Hepatocyte (in vitro differentiated cells): Measurements from ENCODE around the gene SYNDIG1L. TPM values are rescaled to one million over a fixed set of nuclear protein-coding genes. Genes with fewer than 3 reads are reported as not detected.

ENCODE experiments used
- DNase-seq: peaks from one replicate; pipeline ENCODE4 v3.0.0-alpha.2; 2016; ENCODE audit warnings: low spot score
- H2AFZ ChIP-seq: fragments of 200-600 bp; sonication (generic); 2 replicates; pipeline ENCODE4 v1.6.0; 2016; ENCODE audit warnings: antibody characterized with exemption, mild to moderate bottlenecking
- H3K27ac ChIP-seq: fragments of 200-600 bp; sonication (generic); 2 replicates; pipeline ENCODE4 v1.5.1; 2016; ENCODE audit warnings: mild to moderate bottlenecking
- H3K27me3 ChIP-seq: fragments of 200-600 bp; sonication (generic); 2 replicates; pipeline ENCODE4 v1.6.1; 2016
- H3K36me3 ChIP-seq: fragments of 200-600 bp; sonication (generic); replicated peaks from 2 replicates; pipeline ENCODE4 v1.5.1; 2016; ENCODE audit warnings: low read depth; ENCODE audit not compliant: insufficient read depth
- H3K4me1 ChIP-seq: fragments of 200-600 bp; sonication (generic); 2 replicates; pipeline ENCODE4 v1.5.1; 2016; ENCODE audit warnings: mild to moderate bottlenecking, moderate library complexity; ENCODE audit not compliant: insufficient read depth
- H3K4me2 ChIP-seq: fragments of 200-600 bp; sonication (generic); 2 replicates; pipeline ENCODE4 v1.6.0; 2016
- H3K4me3 ChIP-seq: fragments of 200-600 bp; sonication (generic); 2 replicates; pipeline ENCODE4 v1.5.1; 2016; ENCODE audit warnings: mild to moderate bottlenecking
- H3K79me2 ChIP-seq: fragments of 200-600 bp; sonication (generic); 2 replicates; pipeline ENCODE4 v1.6.0; 2017; ENCODE audit warnings: mild to moderate bottlenecking
- H3K9me2 ChIP-seq: fragments of 200-600 bp; sonication (generic); replicated peaks from 2 replicates; pipeline ENCODE4 v1.6.0; 2017; ENCODE audit warnings: mild to moderate bottlenecking; ENCODE audit not compliant: insufficient read depth
- H3K9me3 ChIP-seq: fragments of 200-600 bp; sonication (generic); 2 replicates; pipeline ENCODE4 v1.5.1; 2016; ENCODE audit warnings: low read depth, mild to moderate bottlenecking
- H4K20me1 ChIP-seq: fragments of 200-600 bp; sonication (generic); 2 replicates; pipeline ENCODE4 v1.6.0; 2016; ENCODE audit warnings: mild to moderate bottlenecking; ENCODE audit not compliant: insufficient read depth, poor library complexity, severe bottlenecking
- EZH2 ChIP-seq: fragments of 200-600 bp; sonication (generic); IDR thresholded peaks from 2 replicates; pipeline ENCODE4 v1.6.1; 2016; ENCODE audit warnings: antibody characterized with exemption, mild to moderate bottlenecking, borderline replicate concordance
- EZH2phosphoT487 ChIP-seq: fragments of 200-600 bp; sonication (generic); IDR thresholded peaks from one replicate; pipeline ENCODE4 v1.6.1; 2018; ENCODE audit warnings: antibody characterized with exemption, mild to moderate bottlenecking, low read depth, moderate library complexity; ENCODE audit not compliant: unreplicated experiment, severe bottlenecking
- WGBS: methylation state at CpG from one replicate; pipeline ENCODE4 v1.1.6; 2016; ENCODE audit warnings: low lambda C conversion rate; ENCODE audit errors: missing lambda C conversion rate; 5-methylcytosine and 5-hydroxymethylcytosine counted together
- polyA plus RNA-seq: library from polyadenylated mRNA; unstranded; fragments of >200 nt; fragmentation: Nextera tagmentation; extraction: Ambion mirVana; gene quantifications from 2 replicates; pipeline ENCODE4 v1.2.1, GENCODE V29; 2016
- total RNA-seq: library from RNA; depleted of rRNA; stranded (reverse); fragments of >200 nt; gene quantifications from 2 replicates; pipeline ENCODE4 v1.2.3, GENCODE V29; 2014
- TF ChIP-seq, protein P1 (sequence below): fragments of 200-600 bp; sonication (generic); IDR thresholded peaks from 2 replicates; pipeline ENCODE4 v1.5.1; 2016; ENCODE audit warnings: antibody characterized with exemption, mild to moderate bottlenecking; ENCODE audit not compliant: poor library complexity

Gene SYNDIG1L
- total and polyA plus RNA-seq, 2 experiments from 2014 or later = not detected

DNA sequence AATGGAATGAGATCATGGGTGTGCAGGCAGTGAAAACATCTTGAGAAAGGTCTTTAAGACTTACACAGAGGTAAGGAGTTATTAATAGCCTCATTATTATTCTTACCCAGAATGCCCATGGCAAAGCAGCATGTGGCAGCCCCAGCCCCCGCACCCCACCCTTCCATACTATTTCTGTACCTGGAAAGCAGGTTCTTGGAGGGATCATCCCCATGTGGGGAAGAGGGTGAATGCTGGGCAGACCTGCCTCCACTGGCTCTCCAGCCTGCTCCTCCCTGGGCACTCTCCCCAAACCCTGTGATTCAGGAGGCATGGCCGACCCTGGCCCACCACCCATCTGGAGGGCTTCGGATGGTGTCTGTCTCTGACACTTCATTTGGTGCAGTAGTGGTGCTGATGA is 38.8 kb upstream of the SYNDIG1L start:
- Histone ChIP-seq H3K27me3 (no peaks in the 10 kb centered on the region), H3K4me3 (no peak overlapping the region), H3K27ac (no peak overlapping the region), H3K4me1 (no peaks in the 10 kb centered on the region), H4K20me1 (no peaks in the 10 kb centered on the region), H3K9me2 (no peaks in the 10 kb centered on the region), H3K36me3 (no peaks in the 10 kb centered on the region), H2AFZ (no peak overlapping the region), H3K4me2 (no peak overlapping the region), H3K9me3 (no peaks in the 10 kb centered on the region), H3K79me2 (no peaks in the 10 kb centered on the region)
- TF ChIP-seq, protein P1, sequence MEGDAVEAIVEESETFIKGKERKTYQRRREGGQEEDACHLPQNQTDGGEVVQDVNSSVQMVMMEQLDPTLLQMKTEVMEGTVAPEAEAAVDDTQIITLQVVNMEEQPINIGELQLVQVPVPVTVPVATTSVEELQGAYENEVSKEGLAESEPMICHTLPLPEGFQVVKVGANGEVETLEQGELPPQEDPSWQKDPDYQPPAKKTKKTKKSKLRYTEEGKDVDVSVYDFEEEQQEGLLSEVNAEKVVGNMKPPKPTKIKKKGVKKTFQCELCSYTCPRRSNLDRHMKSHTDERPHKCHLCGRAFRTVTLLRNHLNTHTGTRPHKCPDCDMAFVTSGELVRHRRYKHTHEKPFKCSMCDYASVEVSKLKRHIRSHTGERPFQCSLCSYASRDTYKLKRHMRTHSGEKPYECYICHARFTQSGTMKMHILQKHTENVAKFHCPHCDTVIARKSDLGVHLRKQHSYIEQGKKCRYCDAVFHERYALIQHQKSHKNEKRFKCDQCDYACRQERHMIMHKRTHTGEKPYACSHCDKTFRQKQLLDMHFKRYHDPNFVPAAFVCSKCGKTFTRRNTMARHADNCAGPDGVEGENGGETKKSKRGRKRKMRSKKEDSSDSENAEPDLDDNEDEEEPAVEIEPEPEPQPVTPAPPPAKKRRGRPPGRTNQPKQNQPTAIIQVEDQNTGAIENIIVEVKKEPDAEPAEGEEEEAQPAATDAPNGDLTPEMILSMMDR = no peak
- no peak for TF ChIP-seq EZH2phosphoT487
- TF ChIP-seq EZH2 = no peak
- 85% methylated on average over 3 of the region's 3 CpGs for WGBS
- DNase-seq = no peak

DNA sequence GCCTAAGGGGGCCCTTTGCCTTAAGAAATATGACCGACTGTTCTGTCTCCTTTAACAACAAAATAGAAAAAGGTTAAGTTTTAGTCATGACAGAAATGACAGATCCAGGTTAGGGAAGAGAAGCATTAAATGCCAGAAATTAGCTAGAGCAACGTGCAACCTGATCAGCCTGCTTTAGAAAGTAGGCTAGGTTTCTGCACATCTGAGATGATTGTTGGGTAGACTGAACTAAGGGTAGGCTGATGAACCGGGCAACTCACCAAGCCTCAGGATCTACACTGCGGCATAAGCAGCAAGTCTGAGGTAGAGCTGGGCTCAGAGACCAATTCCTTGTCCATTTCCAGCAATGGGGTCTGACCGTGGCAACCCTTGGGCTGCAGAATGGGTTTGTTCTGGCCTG is 37.7 kb upstream of the SYNDIG1L start:
- H3K9me3 ChIP-seq = no peaks in the 10 kb centered on the region
- H4K20me1 ChIP-seq = no peaks in the 10 kb centered on the region
- WGBS = 95% methylated on average over 5 of the region's 5 CpGs
- no peak overlapping the region for H3K27ac ChIP-seq
- TF ChIP-seq EZH2 (no peak), EZH2phosphoT487 (no peak)
- TF ChIP-seq, protein P1 = no peak
- H3K4me1 ChIP-seq = no peaks in the 10 kb centered on the region
- no peaks in the 10 kb centered on the region for H3K79me2 ChIP-seq
- H3K27me3 ChIP-seq = no peaks in the 10 kb centered on the region
- no peak overlapping the region for H3K4me3 ChIP-seq
- H3K4me2 ChIP-seq = no peak overlapping the region
- H3K9me2 ChIP-seq = no peaks in the 10 kb centered on the region
- H2AFZ ChIP-seq = no peak overlapping the region
- DNase-seq = no peak
- H3K36me3 ChIP-seq = no peaks in the 10 kb centered on the region

- TF ChIP-seq EZH2 (no peak), EZH2phosphoT487 (no peak)
- TF ChIP-seq, protein P1 = no peak
- no peak overlapping the region for H3K4me3 ChIP-seq
- no peak overlapping the region for H3K4me2 ChIP-seq
- H3K9me3 ChIP-seq = no peaks in the 10 kb centered on the region
- H3K4me1 ChIP-seq = no peaks in the 10 kb centered on the region
- H3K79me2 ChIP-seq = no peaks in the 10 kb centered on the region
- no peaks in the 10 kb centered on the region for H3K36me3 ChIP-seq
- H4K20me1 ChIP-seq = no peaks in the 10 kb centered on the region
- H2AFZ ChIP-seq = no peak overlapping the region
- DNase-seq = no peak
- no peaks in the 10 kb centered on the region for H3K9me2 ChIP-seq
- H3K27ac ChIP-seq = no peak overlapping the region
- no peaks in the 10 kb centered on the region for H3K27me3 ChIP-seq
- WGBS = 94% methylated on average over 3 of the region's 3 CpGs
Observed at GRCh38 chr14:74462993-74463392, 37.0 kb upstream of the SYNDIG1L start.

GRCh38 chr14:74459976-74460375 is 34.0 kb upstream of the SYNDIG1L start:
- Histone ChIP-seq H3K9me2 (no peaks in the 10 kb centered on the region), H4K20me1 (no peaks in the 10 kb centered on the region), H3K4me2 (no peak overlapping the region), H3K27me3 (no peaks in the 10 kb centered on the region), H3K79me2 (no peaks in the 10 kb centered on the region), H2AFZ (no peak overlapping the region), H3K9me3 (no peaks in the 10 kb centered on the region), H3K4me3 (no peak overlapping the region), H3K4me1 (no peaks in the 10 kb centered on the region), H3K36me3 (no peaks in the 10 kb centered on the region), H3K27ac (no peak overlapping the region)
- TF ChIP-seq EZH2phosphoT487 = no peak
- TF ChIP-seq EZH2 = no peak
- TF ChIP-seq, protein P1 = no peak
- WGBS = 91% methylated on average over 6 of the region's 6 CpGs
- DNase-seq = no peak
